ENCODE results near the gene SYNE2.
"Not testable (repeated sequence)": the region's sequence is repeated elsewhere in the genome, so short reads cannot be mapped to it uniquely, and the experiment has no call there.

Gene SYNE2

GRCh38 chr14:63966407-63966806 is 113.6 kb downstream of the SYNE2 start:
- no peak for DNase-seq

GRCh38 chr14:63972323-63972932 is 119.6 kb downstream of the SYNE2 start:
- DNase-seq = no peak

DNA sequence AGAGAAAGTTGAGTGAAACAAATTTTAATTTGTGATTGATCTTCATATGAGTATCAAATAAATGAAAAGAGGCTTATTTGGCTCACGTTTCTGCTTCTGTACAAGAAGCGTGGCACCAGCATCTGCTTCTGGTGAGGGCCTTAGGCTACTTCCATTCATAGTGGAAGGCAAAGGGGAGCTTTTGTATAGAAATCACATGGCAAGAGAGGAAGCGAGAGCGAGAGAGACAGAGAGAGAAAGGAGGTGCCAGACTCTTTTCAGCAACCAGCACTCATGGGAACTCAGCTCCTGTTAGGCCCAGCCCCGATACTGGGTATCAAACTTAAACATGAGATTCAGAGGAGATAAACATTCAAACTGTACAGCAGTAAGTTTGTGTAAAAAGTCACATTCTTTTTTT is 121.4 kb downstream of the SYNE2 start:
- no peak for DNase-seq

DNA sequence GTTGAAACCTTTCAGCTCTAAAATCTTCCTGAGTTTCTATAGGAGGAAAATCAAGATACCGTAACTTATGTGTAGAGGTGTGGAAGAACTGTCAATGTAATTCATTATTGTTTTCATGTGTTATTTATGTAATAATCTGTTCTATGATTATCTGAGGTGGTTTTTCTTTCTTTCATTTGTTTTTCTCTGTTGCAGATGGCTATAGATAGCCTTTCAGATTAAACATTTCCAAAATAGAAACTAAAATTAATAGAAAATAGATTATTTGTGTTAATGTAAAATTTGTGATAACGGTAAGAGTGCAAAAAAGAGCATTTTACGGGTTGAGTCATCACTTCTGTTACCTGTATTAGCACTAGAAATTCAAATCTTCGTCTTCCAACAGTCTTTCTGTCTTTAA is 128.8 kb downstream of the SYNE2 start:
- no peak for DNase-seq

DNA sequence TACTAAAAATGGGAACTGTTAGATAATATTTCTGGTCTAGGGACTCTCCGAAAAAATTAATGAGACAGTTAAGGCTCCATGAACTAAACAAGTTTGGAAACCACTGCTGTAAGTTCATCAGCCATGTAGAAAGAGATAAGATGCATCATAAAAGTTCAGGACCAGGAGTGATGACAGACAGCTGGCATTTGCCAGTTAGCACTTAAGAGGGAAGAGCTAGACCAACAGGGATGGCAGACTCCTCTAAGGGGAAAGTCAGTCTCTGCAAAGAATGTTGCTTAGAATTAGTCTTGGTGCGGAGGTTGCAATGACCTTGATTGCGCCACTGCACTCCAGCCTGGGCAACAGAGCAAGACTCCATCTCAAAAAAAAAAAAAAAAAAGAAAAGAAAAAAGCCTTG is 129.4 kb downstream of the SYNE2 start:
- DNase-seq = no peak

GRCh38 chr14:63982629-63983028 is 129.8 kb downstream of the SYNE2 start:
- DNase-seq = no peak

GRCh38 chr14:63986789-63987533 is 134.2 kb downstream of the SYNE2 start:
- DNase-seq = no peak

- no peak for DNase-seq
Observed at GRCh38 chr14:63988579-63988978, 135.8 kb downstream of the SYNE2 start.

DNA sequence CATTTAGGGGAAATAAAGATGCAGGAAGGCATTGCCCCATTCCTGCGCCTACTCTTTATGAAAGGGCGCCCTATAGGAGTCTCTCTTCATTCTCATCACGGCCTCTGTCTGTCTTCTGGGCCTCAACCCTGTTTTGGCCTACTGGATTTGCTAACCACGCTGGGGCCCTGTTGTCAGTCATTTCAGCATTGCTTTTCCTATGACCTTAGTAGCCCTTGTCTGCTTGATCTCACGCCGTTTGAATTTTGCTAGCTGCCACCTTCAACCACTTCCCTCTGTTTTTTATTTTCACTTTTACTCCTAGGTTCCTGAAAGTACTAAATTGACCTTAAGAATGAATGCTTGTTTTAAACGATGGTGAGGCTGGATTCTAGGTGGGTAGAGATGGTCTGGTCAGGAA is 139.0 kb downstream of the SYNE2 start:
- no peak for DNase-seq

- no peak for DNase-seq
Observed at GRCh38 chr14:63992858-63993257, 140.1 kb downstream of the SYNE2 start.

GRCh38 chr14:63993992-63994391 is 141.2 kb downstream of the SYNE2 start:
- no peak for DNase-seq

DNA sequence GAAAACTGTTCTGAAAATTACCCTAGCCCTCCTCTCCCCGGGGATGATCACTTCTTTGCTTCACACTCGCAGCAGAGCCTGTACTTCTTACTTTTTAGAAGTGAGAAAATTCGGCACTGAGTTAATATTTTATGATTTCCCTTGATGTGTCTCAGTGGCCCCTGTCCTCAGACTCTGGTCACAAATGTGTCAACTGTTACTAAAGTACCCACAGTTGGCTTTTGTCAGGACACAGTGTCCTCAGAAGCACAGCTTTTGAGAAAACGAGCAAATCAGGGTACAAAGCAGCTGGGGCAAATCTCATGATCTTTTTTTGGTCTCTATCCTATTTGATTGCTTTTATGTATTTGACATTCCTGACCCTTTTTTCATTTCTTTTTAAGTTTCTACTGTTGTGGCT is 142.5 kb downstream of the SYNE2 start:
- no peak for DNase-seq

DNA sequence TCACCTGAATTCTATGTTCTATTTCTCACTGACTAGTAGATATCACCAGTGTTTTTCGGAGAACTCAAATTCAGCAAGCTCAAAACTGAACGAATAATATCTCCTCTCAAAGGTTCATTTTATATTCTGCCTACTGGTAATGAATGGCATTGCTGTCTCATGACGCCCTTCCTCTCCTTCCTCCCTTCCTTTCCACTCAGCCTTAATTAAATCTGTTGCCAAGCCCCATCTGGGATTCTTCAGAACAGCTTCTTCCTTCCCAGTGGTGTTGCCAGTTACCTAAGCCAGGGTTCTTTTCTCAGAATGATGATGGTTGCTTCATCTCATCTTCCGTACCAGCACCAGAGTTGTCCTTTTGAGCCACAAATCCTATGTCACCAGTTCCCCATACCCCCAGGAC is 143.2 kb downstream of the SYNE2 start:
- no peak for DNase-seq

- no peak for DNase-seq
Observed at GRCh38 chr14:63996625-63997220, 143.9 kb downstream of the SYNE2 start.

- DNase-seq = no peak
Observed at GRCh38 chr14:64000749-64001148, 147.9 kb downstream of the SYNE2 start.

- DNase-seq = no peak
Observed at GRCh38 chr14:64005822-64006221, 153.0 kb downstream of the SYNE2 start.

DNA sequence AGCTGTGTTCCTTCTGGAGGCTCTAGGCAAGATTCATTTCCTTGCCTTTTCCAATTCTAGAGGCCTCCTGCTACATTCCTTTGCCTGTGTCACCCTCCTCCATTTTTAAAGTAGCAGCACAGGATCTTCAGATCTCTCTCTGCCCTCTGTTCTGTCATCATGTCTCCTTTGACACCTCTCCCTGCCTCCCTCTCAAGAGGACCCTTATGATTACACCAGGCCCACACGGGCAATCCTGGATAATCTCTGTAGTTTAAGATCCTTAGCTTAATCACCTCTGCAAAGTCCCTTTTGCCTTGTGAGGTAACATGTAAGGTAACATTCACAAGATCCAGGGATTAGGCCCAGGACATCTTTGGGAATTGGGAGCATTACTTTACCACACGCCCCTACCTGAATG is 155.2 kb downstream of the SYNE2 start:
- DNase-seq = no peak

DNA sequence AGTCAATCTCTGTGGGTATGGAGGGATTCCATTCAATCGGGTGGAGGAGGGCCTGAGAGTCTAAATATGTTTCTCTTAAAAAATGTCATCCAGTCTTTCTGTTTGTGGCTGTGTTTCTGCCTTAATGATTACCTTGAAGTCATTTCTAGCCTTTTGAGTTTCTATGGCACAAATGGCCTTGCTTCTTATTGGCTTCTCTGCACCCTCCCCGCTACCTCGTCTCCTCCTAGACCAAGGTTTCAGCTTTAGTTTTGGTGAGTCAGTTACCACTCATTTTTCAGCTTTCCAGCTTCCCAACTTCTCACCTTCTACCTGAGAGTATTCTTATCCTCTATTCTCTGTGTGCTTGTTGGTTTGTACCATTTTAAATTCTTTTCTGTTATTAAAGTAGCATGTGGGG is 159.2 kb downstream of the SYNE2 start:
- DNase-seq = no peak

DNA sequence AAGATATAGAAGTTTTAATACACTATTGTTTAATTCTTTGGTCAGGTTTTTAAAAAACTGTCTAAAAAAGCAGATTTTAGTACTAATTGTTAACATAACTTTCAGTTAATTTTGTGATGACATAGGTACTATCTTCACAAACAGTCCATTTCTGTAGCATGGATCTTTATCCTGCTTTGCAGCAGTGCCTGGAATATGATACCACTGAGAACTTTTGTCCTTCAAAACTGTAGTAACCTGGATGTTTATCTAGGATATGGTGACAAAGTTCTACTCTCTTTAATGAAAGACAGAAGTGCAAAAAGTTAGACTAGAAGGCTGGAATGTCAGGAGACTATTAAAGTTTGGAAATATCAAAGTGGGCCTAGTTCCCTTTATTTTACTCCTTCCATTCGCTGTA is 159.9 kb downstream of the SYNE2 start:
- DNase-seq = no peak

- DNase-seq = no peak
Observed at GRCh38 chr14:64025479-64025878, 172.7 kb downstream of the SYNE2 start.

DNA sequence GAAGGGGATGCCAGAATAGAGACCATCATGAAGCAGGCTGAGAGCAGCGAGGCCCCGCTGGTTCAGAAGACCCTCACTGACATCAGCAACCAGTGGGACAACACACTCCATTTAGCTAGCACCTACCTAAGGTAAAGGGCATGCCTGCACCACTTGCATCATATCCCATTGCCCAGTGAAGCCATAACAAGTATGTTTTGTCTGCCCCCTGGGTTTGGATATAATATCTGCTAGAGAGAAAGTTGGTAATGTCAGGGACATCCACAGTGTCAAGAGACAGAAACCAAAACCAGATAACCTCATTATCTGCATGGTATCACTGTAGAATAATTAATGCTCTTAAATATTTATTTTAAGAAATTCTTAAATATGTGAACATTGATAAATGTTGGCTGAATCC is 173.8 kb downstream of the SYNE2 start:
- DNase-seq = no peak

DNA sequence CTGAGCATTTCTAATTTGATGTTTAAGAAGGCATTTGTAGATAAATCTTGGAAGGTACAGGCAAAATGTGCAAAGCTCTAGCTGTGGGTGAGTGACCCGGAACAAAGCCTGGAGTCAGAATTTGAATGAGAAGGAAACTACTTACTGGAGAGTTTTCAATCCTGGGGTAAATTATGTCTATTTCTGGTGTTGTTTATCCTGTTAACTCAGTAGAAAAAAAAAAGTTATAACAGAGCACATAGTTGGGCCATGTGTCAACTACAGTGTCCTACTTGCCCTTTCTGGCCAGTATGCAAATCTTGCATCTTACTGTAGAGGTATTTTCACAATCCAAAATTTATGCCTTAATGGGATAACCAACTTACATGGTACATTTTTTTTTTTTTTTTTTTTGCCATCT is 182.3 kb downstream of the SYNE2 start:
- DNase-seq = no peak

GRCh38 chr14:64037869-64038745 is 185.3 kb downstream of the SYNE2 start:
- not testable (repeated sequence) for DNase-seq

Measured in effector CD8-positive, alpha-beta T cell (primary cell).